PFSK-1 (cell line): ENCODE results near the gene NIPAL3. TPM values are rescaled to one million over a fixed set of nuclear protein-coding genes. Genes with fewer than 3 reads are reported as not detected.

Experiments
- FOXP2 ChIP-seq: optimal IDR thresholded peaks from 2 replicates; pipeline ENCODE3; 2011; ENCODE audit warnings: borderline replicate concordance, control low read depth, inconsistent platforms; ENCODE audit not compliant: insufficient read depth; ENCODE audit errors: extremely low read length, extremely low read depth
- POLR2AphosphoS5 ChIP-seq: IDR thresholded peaks from 2 replicates; pipeline ENCODE4 v1.6.1; 2012; ENCODE audit warnings: low read depth, mild to moderate bottlenecking, control low read depth, low read length, moderate library complexity
- REST ChIP-seq, 2 experiments: IDR thresholded peaks; 2 replicates each; pipeline versions ENCODE4 v1.6.1 to v1.8.0; 2011 to 2012; ENCODE audit warnings: low read depth in 2 of 2, low read length in 2 of 2, control low read depth in 1 of 2, inconsistent platforms in 1 of 2, mild to moderate bottlenecking in 1 of 2, moderate library complexity in 1 of 2; ENCODE audit not compliant: insufficient read depth in 1 of 2
- SIN3A ChIP-seq: IDR thresholded peaks from 2 replicates; pipeline ENCODE4 v1.6.1; 2012; ENCODE audit warnings: mild to moderate bottlenecking, low read length, moderate library complexity, borderline replicate concordance; ENCODE audit not compliant: insufficient read depth
- TAF1 ChIP-seq: IDR thresholded peaks from 2 replicates; pipeline ENCODE4 v1.6.1; 2012; ENCODE audit warnings: low read length, control low read depth, borderline replicate concordance; ENCODE audit not compliant: insufficient read depth
- polyA plus RNA-seq: library from polyadenylated mRNA; unstranded; fragments of >200 nt; gene quantifications from one replicate; pipeline ENCODE4 v1.2.1, GENCODE V29; 2012; ENCODE audit warnings: low read depth, missing spikeins; ENCODE audit not compliant: insufficient read length

NIPAL3 gene
- polyA plus RNA-seq, result 0.60 TPM

GRCh38 chr1:24415334-24415909 lies at the start of gene NIPAL3:
Gene NIPAL3, plus strand, starts transcription at chr1:24415802. Its CDS starts 3,746 bp downstream, at chr1:24419548.
- TF ChIP-seq POLR2AphosphoS5 (no peak), FOXP2 (no peak), SIN3A (no peak), REST (IDR thresholded peaks at IDR 0.05; ENCODE audit: insufficient read depth in 1 of 2, low read depth in 2 of 2, low read length in 2 of 2) (no peak), TAF1 (no peak)

GRCh38 chr1:24366707-24367106 lies 48.9 kb upstream of the NIPAL3 start:
- no peak for TF ChIP-seq REST (IDR thresholded peaks at IDR 0.05; ENCODE audit: insufficient read depth in 1 of 2, low read depth in 2 of 2, low read length in 2 of 2)
- TF ChIP-seq FOXP2, result no peak
- no peak for TF ChIP-seq TAF1
- no peak for TF ChIP-seq POLR2AphosphoS5
- TF ChIP-seq SIN3A, result no peak

GRCh38 chr1:24369199-24369598 lies 46.4 kb upstream of the NIPAL3 start:
- TF ChIP-seq TAF1 (no peak), SIN3A (no peak)

- no peak for TF ChIP-seq TAF1
- TF ChIP-seq SIN3A, result no peak
- TF ChIP-seq FOXP2, result no peak
- TF ChIP-seq POLR2AphosphoS5, result no peak
- TF ChIP-seq REST (IDR thresholded peaks at IDR 0.05; ENCODE audit: insufficient read depth in 1 of 2, low read depth in 2 of 2, low read length in 2 of 2), result no peak
Observed at GRCh38 chr1:24369801-24370200, 45.8 kb upstream of the NIPAL3 start.

- TF ChIP-seq TAF1, result no peak
- no peak for TF ChIP-seq FOXP2
- TF ChIP-seq REST (IDR thresholded peaks at IDR 0.05; ENCODE audit: insufficient read depth in 1 of 2, low read depth in 2 of 2, low read length in 2 of 2), result no peak
- TF ChIP-seq SIN3A, result no peak
- TF ChIP-seq POLR2AphosphoS5, result no peak
Observed at GRCh38 chr1:24373044-24373443, 42.6 kb upstream of the NIPAL3 start.
